ENCODE results near the gene MGAT3.
A peak's percentile ranks its signal among the peaks of the same experiment; 100 is the strongest.

- TF ChIP-seq MAX (CRISPR knock-in tag; IDR thresholded peaks at IDR 0.05) (no peak), ZNF830 (CRISPR knock-in tag; IDR thresholded peaks at IDR 0.05) (no peak), ZNF124 (CRISPR knock-in tag; IDR thresholded peaks at IDR 0.05) (no peak), PHF21A (IDR thresholded peaks at IDR 0.05; ENCODE audit: borderline replicate concordance, low read depth) (no peak), CTCF (IDR thresholded peaks at IDR 0.05 in 2 of 3, conservative IDR thresholded peaks at IDR 0.05 in 1 of 3; ENCODE audit: insufficient read depth in 2 of 3, low read depth in 1 of 3, low read length in 3 of 3) (no peak), ZBTB9 (CRISPR knock-in tag; IDR thresholded peaks at IDR 0.05) (no peak), NRF1 (conservative IDR thresholded peaks at IDR 0.05 in 1 of 2, IDR thresholded peaks at IDR 0.05 in 1 of 2) (no peak), CHD2 (IDR thresholded peaks at IDR 0.05; ENCODE audit: low read depth, low read length) (no peak), SMARCC2 (IDR thresholded peaks at IDR 0.05; ENCODE audit: low read depth) (no peak), CHD1 (IDR thresholded peaks at IDR 0.05; ENCODE audit: low read length) (no peak), POLR2AphosphoS5 (IDR thresholded peaks at IDR 0.05; ENCODE audit: control insufficient read depth, insufficient read depth, low read depth, low read length) (peak; percentile 21; the same call in 1 of the 2 replicates), DPF2 (IDR thresholded peaks at IDR 0.05) (no peak), LEF1 (IDR thresholded peaks at IDR 0.05) (no peak), ARHGAP35 (IDR thresholded peaks at IDR 0.05; ENCODE audit: partially characterized antibody) (no peak)
Measured at GRCh38 chr22:39524753-39525657, 68.2 kb downstream of the MGAT3 start.
